Neuronal stem cell (in vitro differentiated cells): ENCODE data around the gene UNC13B.

Experiments used
- DNase-seq: peaks from one replicate; pipeline ENCODE4 v3.0.0-alpha.2; 2013; ENCODE audit warnings: low spot score
- H2AFZ ChIP-seq: one replicate; pipeline ENCODE4 v1.6.1; 2013; ENCODE audit warnings: mild to moderate bottlenecking, low read length, inconsistent platforms
- H2AK5ac ChIP-seq: 2 replicates; pipeline ENCODE4 v1.6.1; 2013; ENCODE audit warnings: low read depth, mild to moderate bottlenecking, inconsistent platforms, low read length, moderate library complexity, mixed read lengths
- H2BK120ac ChIP-seq: 2 replicates; pipeline ENCODE4 v1.6.1; 2013; ENCODE audit warnings: low read depth, mild to moderate bottlenecking, inconsistent platforms, low read length, moderate library complexity, mixed read lengths
- H2BK12ac ChIP-seq: one replicate; pipeline ENCODE4 v1.6.1; 2013; ENCODE audit warnings: low read length, inconsistent platforms
- H2BK15ac ChIP-seq: 2 replicates; pipeline ENCODE4 v1.6.1; 2013; ENCODE audit warnings: mild to moderate bottlenecking, low read length, inconsistent platforms, mixed read lengths
- H2BK5ac ChIP-seq: one replicate; pipeline ENCODE4 v1.6.1; 2013; ENCODE audit warnings: inconsistent platforms, mild to moderate bottlenecking, low read length, moderate library complexity
- H3K14ac ChIP-seq: one replicate; pipeline ENCODE4 v1.6.1; 2013; ENCODE audit warnings: low read length, inconsistent platforms
- H3K18ac ChIP-seq: 2 replicates; pipeline ENCODE4 v1.6.1; 2013; ENCODE audit warnings: low read length, inconsistent platforms
- H3K23ac ChIP-seq: 2 replicates; pipeline ENCODE4 v1.6.1; 2013; ENCODE audit warnings: low read depth, mild to moderate bottlenecking, mixed read lengths, low read length, inconsistent platforms; ENCODE audit not compliant: poor library complexity
- H3K27ac ChIP-seq: replicated peaks from 3 replicates; pipeline ENCODE4 v1.5.1; 2013; ENCODE audit warnings: low read length, inconsistent platforms
- H3K27me3 ChIP-seq, 3 experiments: 2 replicates each; pipeline ENCODE4 v1.6.1; 2013; ENCODE audit warnings: low read length in 3 of 3, mild to moderate bottlenecking in 2 of 3, inconsistent platforms in 1 of 3, low read depth in 1 of 3, mixed read lengths in 1 of 3, moderate library complexity in 1 of 3; ENCODE audit not compliant: control insufficient read depth in 3 of 3, insufficient read depth in 3 of 3
- H3K36me3 ChIP-seq, 2 donors: replicated peaks in 1 of 2; 2 replicates each; pipeline ENCODE4 v1.6.1; 2013; ENCODE audit warnings: low read length in 2 of 2; ENCODE audit not compliant: control insufficient read depth in 2 of 2, insufficient read depth in 2 of 2
- H3K4ac ChIP-seq: 2 replicates; pipeline ENCODE4 v1.6.1; 2013; ENCODE audit warnings: inconsistent platforms, mild to moderate bottlenecking, low read length, moderate library complexity
- H3K4me1 ChIP-seq, 2 donors: 1 replicate in 1 of 2; 2 replicates in 1 of 2; pipeline ENCODE4 v1.6.1; 2013; ENCODE audit warnings: low read length in 2 of 2, low read depth in 1 of 2; ENCODE audit not compliant: control insufficient read depth in 2 of 2, insufficient read depth in 1 of 2
- H3K4me2 ChIP-seq: one replicate; pipeline ENCODE4 v1.6.1; 2013; ENCODE audit warnings: mild to moderate bottlenecking, low read length, inconsistent platforms; ENCODE audit not compliant: insufficient read depth, poor library complexity, severe bottlenecking
- H3K4me3 ChIP-seq, 2 donors: 2 replicates each; pipeline ENCODE4 v1.5.1; 2013; ENCODE audit warnings: low read length in 2 of 2, mild to moderate bottlenecking in 2 of 2, inconsistent platforms in 1 of 2, moderate library complexity in 1 of 2
- H3K79me1 ChIP-seq: one replicate; pipeline ENCODE4 v1.6.1; 2013; ENCODE audit warnings: low read depth, mild to moderate bottlenecking, inconsistent platforms, low read length, moderate library complexity
- H3K9ac ChIP-seq: one replicate; pipeline ENCODE4 v1.6.1; 2013; ENCODE audit warnings: mild to moderate bottlenecking, low read depth, low read length, inconsistent platforms; ENCODE audit not compliant: poor library complexity
- H3K9me3 ChIP-seq, 2 donors: replicated peaks in 1 of 2; 2 replicates each; pipeline versions ENCODE3 to v1.6.1; 2013; ENCODE audit warnings: low read length in 2 of 2, mild to moderate bottlenecking in 2 of 2, inconsistent platforms in 1 of 2, low read depth in 1 of 2, mixed read lengths in 1 of 2, moderate library complexity in 1 of 2; ENCODE audit not compliant: control insufficient read depth in 2 of 2, insufficient read depth in 1 of 2
- H4K8ac ChIP-seq: one replicate; pipeline ENCODE4 v1.6.1; 2013; ENCODE audit warnings: low read depth, mild to moderate bottlenecking, inconsistent platforms, low read length, moderate library complexity
- H4K91ac ChIP-seq: one replicate; pipeline ENCODE4 v1.6.1; 2013; ENCODE audit warnings: low read length, low read depth, mild to moderate bottlenecking, inconsistent platforms; ENCODE audit not compliant: poor library complexity
- WGBS, 2 donors: extraction: QIAGEN DNeasy Blood & Tissue Kit; methylation state at CpG; one replicate each; pipeline ENCODE4 v1.1.7; 2013; ENCODE audit warnings: missing lambda C conversion rate in 2 of 2, mixed read lengths in 1 of 2; ENCODE audit not compliant: insufficient read length in 2 of 2, insufficient replicate concordance in 1 of 2; ENCODE audit errors: extremely low coverage in 2 of 2; 5-methylcytosine and 5-hydroxymethylcytosine counted together

UNC13B gene

DNA sequence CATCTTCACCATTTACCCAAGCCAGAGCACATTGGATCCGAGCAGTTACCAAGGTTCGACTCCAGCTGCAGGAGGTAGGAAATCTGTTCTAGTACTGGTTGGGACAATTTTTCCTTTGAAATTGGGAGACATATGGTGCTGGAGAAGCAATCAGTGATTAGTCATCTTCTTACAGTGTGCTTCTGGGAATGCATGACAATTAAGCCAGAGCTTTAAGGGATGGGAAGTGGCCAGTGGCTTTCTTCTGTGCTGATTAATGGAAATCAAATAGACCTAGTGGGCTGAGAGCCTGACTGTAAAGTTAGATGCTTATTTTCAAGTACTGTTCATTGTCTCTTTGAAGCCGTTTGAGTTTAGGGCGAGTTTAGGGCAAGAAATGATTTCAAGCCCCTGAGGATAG is 152.1 kb downstream of the UNC13B start:
- no peak overlapping the region for H3K4me2 ChIP-seq
- H3K4me1 ChIP-seq = no peaks in the 10 kb centered on the region
- no peak overlapping the region for H3K4me3 ChIP-seq
- H2BK15ac ChIP-seq = no peak overlapping the region
- H3K9me3 ChIP-seq = no peaks in the 10 kb centered on the region
- no peak overlapping the region for H3K9ac ChIP-seq
- no peak overlapping the region for H4K8ac ChIP-seq
- no peaks in the 10 kb centered on the region for H3K27me3 ChIP-seq
- peaks cover 4 to 7% of the 10 kb centered on the region in 2 donors for H3K36me3 ChIP-seq
- no peak overlapping the region for H3K27ac ChIP-seq
- WGBS, 2 donors = no CpG with 5 or more reads among the region's 4 CpGs
- no peak overlapping the region for H2AFZ ChIP-seq
- no peak overlapping the region for H2BK12ac ChIP-seq
- H3K18ac ChIP-seq = no peak overlapping the region
- H2BK120ac ChIP-seq = no peak overlapping the region
- no peak overlapping the region for H2BK5ac ChIP-seq
- no peak for DNase-seq
- no peak overlapping the region for H3K23ac ChIP-seq
- no peak overlapping the region for H2AK5ac ChIP-seq
- H3K14ac ChIP-seq = no peak overlapping the region
- H4K91ac ChIP-seq = no peak overlapping the region
- no peak overlapping the region for H3K4ac ChIP-seq
- H3K79me1 ChIP-seq = no peaks in the 10 kb centered on the region

DNA sequence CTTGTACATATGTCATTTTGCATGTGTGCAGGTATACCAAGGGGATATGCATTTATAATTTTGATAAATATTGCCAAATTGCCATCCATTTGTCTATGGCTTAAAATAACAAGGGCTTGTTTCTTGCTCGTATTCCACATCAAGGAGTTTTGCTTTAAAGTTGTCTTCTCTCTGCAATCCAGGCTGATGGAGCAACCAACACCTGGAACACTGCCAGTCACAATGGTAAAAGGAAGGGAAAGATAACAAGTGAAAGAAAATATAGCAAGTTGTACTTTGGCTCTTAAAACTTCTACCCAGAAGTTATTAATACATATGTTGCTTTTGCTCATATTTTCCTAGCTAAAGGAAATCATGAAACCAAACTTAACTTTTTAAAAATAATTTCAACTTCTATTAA is 156.9 kb downstream of the UNC13B start:
- Histone ChIP-seq H3K18ac (no peak overlapping the region), H3K27me3 (no peaks in the 10 kb centered on the region), H3K36me3 (no peaks in the 10 kb centered on the region), H3K23ac (no peak overlapping the region), H3K4me3 (no peak overlapping the region), H3K4me2 (no peak overlapping the region), H3K27ac (no peak overlapping the region), H3K4ac (no peak overlapping the region), H3K79me1 (no peaks in the 10 kb centered on the region), H3K9me3 (no peaks in the 10 kb centered on the region), H3K9ac (no peak overlapping the region), H3K14ac (no peak overlapping the region), H2AK5ac (no peak overlapping the region), H2BK12ac (no peak overlapping the region), H2AFZ (no peak overlapping the region), H4K91ac (no peak overlapping the region), H2BK120ac (no peak overlapping the region), H2BK15ac (no peak overlapping the region), H4K8ac (no peak overlapping the region), H3K4me1 (peaks cover 0 to 1% of the 10 kb centered on the region in 2 donors), H2BK5ac (no peak overlapping the region)
- no CpG with 5 or more reads among the region's 1 CpG for WGBS, 2 donors
- no peak for DNase-seq

DNA sequence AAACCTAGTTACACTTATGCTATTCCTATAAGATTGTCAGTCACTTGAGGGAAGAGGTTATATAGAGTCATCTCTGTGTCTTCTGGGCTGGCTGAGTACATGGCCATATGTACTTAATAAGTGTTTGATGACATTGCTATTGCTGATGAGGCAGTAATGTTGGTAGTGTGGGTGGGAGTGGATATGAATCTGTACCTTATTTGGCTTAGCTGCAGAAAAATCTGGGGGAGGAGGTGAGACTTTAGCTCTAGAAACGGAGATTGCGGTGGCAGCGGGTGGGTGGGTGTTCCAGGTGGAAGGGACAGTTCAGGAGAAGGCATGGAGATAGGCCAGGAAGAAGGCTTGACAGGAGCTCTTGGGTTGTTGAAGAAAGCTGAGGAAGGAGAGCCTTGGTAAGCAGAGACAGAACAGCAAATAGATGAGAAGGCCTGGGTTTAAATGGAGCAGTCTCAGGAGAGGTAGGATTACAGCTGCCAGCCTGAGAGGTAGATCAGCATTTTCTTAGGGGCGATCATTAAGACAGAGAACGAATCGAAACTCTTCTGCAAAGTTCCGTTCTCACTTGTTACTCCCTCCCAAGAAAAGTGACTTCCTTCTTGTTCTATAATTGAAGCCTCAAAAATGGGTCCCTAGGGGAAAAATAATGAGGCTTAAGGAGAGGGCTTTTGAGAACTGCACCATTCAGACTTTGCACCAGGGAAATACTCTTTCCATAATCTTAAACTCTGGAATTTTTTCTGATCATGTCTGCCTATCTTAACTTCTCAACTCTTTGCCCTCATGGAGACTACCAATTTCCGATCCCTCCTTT is 160.5 kb downstream of the UNC13B start:
- 100% methylated on average over 1 of the region's 8 CpGs for WGBS, 2 donors

DNA sequence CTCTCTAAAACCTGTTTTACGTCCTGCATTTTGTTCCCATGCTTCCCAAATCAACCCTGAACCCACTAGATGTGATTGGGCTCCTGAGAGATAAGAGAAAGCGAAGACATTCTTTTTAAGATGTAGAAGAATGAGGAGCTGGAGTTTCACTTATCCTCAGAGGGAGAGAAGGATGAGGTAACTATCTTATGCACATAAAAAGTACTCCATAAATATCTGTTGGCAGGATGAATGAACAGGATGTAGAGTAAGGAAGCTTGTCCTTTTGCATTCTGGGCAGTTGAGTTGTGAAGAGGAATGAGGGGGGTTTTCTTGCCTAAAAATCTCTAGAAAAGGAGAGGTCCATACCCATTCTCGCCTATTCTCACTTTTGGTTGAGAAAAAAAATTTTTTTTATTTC is 163.2 kb downstream of the UNC13B start:
- H2BK5ac ChIP-seq = no peak overlapping the region
- H3K9ac ChIP-seq = no peak overlapping the region
- no peak overlapping the region for H2BK120ac ChIP-seq
- H3K27me3 ChIP-seq = no peaks in the 10 kb centered on the region
- no peak overlapping the region for H3K4me2 ChIP-seq
- no CpG with 5 or more reads among the region's 3 CpGs for WGBS, 2 donors
- H4K8ac ChIP-seq = no peak overlapping the region
- no peak overlapping the region for H2BK12ac ChIP-seq
- H3K27ac ChIP-seq = no peak overlapping the region
- no peak overlapping the region for H2AK5ac ChIP-seq
- H2BK15ac ChIP-seq = no peak overlapping the region
- no peak overlapping the region for H4K91ac ChIP-seq
- no peak overlapping the region for H3K14ac ChIP-seq
- H2AFZ ChIP-seq = no peak overlapping the region
- no peak overlapping the region for H3K18ac ChIP-seq
- no peaks in the 10 kb centered on the region for H3K9me3 ChIP-seq
- no peak overlapping the region for H3K4ac ChIP-seq
- H3K4me1 ChIP-seq = peaks cover 0 to 1% of the 10 kb centered on the region in 2 donors
- no peaks in the 10 kb centered on the region for H3K79me1 ChIP-seq
- no peak overlapping the region for H3K23ac ChIP-seq
- no peaks in the 10 kb centered on the region for H3K36me3 ChIP-seq
- no peak for DNase-seq
- no peak overlapping the region for H3K4me3 ChIP-seq

More for the DNA sequence above, 160.5 kb downstream of the UNC13B start:
- peaks cover 0 to 1% of the 10 kb centered on the region in 2 donors for H3K4me1 ChIP-seq
- no peaks in the 10 kb centered on the region for H3K27me3 ChIP-seq
- no peak overlapping the region for H2BK120ac ChIP-seq
- H2BK5ac ChIP-seq = no peak overlapping the region
- no peak overlapping the region for H3K14ac ChIP-seq
- no peak overlapping the region for H2BK15ac ChIP-seq
- no peak overlapping the region for H3K4me2 ChIP-seq
- H4K8ac ChIP-seq = no peak overlapping the region
- H3K18ac ChIP-seq = no peak overlapping the region
- H4K91ac ChIP-seq = no peak overlapping the region
- H3K36me3 ChIP-seq = no peaks in the 10 kb centered on the region
- no peak overlapping the region for H3K23ac ChIP-seq
- H3K4me3 ChIP-seq = no peak overlapping the region
- no peak overlapping the region for H2BK12ac ChIP-seq
- DNase-seq = no peak
- no peaks in the 10 kb centered on the region for H3K9me3 ChIP-seq
- no peak overlapping the region for H2AK5ac ChIP-seq
- no peaks in the 10 kb centered on the region for H3K79me1 ChIP-seq
- no peak overlapping the region for H2AFZ ChIP-seq
- no peak overlapping the region for H3K9ac ChIP-seq
- H3K4ac ChIP-seq = no peak overlapping the region
- H3K27ac ChIP-seq = no peak overlapping the region
